Upper lobe of left lung (tissue), 6 donors: ENCODE results near the gene PINK1. TPM values are rescaled to one million over a fixed set of nuclear protein-coding genes. Genes with fewer than 3 reads are reported as not detected.
A peak's percentile ranks its signal among the peaks of the same experiment; 100 is the strongest.

Source experiments
- ATAC-seq, 2 donors: fragments of 200-7000 bp; cut with Tn5 transposase; one replicate each; pipeline ENCODE4 v1.9.1; 2022; ENCODE audit warnings: mild to moderate bottlenecking in 2 of 2, moderate library complexity in 2 of 2; ENCODE audit not compliant: low FRiP score in 2 of 2
- DNase-seq, 2 donors: peaks; one replicate each; pipeline ENCODE4 v3.0.0-alpha.2; 2019 to 2020
- H3K27ac ChIP-seq, 4 donors: fragments of 200-600 bp; sonication (generic); one replicate each; pipeline ENCODE4 v1.5.1; 2016 to 2019
- H3K27me3 ChIP-seq, 4 donors: fragments of 200-600 bp; sonication (generic); one replicate each; pipeline ENCODE4 v1.5.1; 2017 to 2019
- H3K36me3 ChIP-seq, 4 donors: fragments of 200-600 bp; sonication (generic); one replicate each; pipeline ENCODE4 v1.5.1; 2016 to 2019
- H3K4me1 ChIP-seq, 4 donors: fragments of 200-600 bp; sonication (generic); one replicate each; pipeline ENCODE4 v1.5.1; 2018 to 2019
- H3K4me3 ChIP-seq, 4 donors: fragments of 200-600 bp; sonication (generic); one replicate each; pipeline ENCODE4 v1.5.1; 2017 to 2019; ENCODE audit warnings: mild to moderate bottlenecking in 2 of 4, moderate library complexity in 1 of 4
- H3K9me3 ChIP-seq, 4 donors: fragments of 200-600 bp; sonication (generic); one replicate each; pipeline ENCODE4 v1.5.1; 2018 to 2019
- CTCF ChIP-seq, 6 experiments: fragments of 450-650 bp in 4 of 6; fragments of 200-600 bp in 2 of 6; sonication (generic) in 2 of 6; IDR thresholded peaks; one replicate each; pipeline ENCODE4 v1.5.1; 2016 to 2019; ENCODE audit warnings: antibody characterized with exemption in 6 of 6
- EP300 ChIP-seq, 4 donors: sonication (generic); formaldehyde crosslinking; IDR thresholded peaks; one replicate each; pipeline ENCODE4 v1.5.1; 2017; ENCODE audit warnings: antibody characterized with exemption in 4 of 4, control low read depth in 2 of 4
- POLR2A ChIP-seq, 4 donors: fragments of 450-650 bp; IDR thresholded peaks; one replicate each; pipeline ENCODE4 v1.5.1; 2016 to 2017; ENCODE audit warnings: antibody characterized with exemption in 4 of 4, mild to moderate bottlenecking in 2 of 4
- POLR2AphosphoS5 ChIP-seq, 2 donors: sonication (generic); formaldehyde crosslinking; IDR thresholded peaks; one replicate each; pipeline ENCODE4 v1.5.1; 2017; ENCODE audit warnings: antibody characterized with exemption in 2 of 2
- WGBS, 2 donors: methylation state at CpG; one replicate each; pipeline ENCODE4 v1.1.5; 2017 to 2018; 5-methylcytosine and 5-hydroxymethylcytosine counted together
- total RNA-seq, 6 donors: library from RNA; depleted of rRNA in 4 of 6; stranded (reverse); fragments of >200 nt in 4 of 6; gene quantifications; one replicate each; pipeline versions ENCODE4 v1.1.0 to v1.2.1, GENCODE V29; 2016 to 2021
- donor health status: DM: no; HTN: no; CAD: no; lungs with moderate emphysema.
- donor health status: DM: no; HTN: yes; CAD: no; lungs with severe emphysema.

The PINK1 gene
- total RNA-seq, 6 donors from 2014 or later: 62.8 to 118 (median 86.2) TPM

DNA sequence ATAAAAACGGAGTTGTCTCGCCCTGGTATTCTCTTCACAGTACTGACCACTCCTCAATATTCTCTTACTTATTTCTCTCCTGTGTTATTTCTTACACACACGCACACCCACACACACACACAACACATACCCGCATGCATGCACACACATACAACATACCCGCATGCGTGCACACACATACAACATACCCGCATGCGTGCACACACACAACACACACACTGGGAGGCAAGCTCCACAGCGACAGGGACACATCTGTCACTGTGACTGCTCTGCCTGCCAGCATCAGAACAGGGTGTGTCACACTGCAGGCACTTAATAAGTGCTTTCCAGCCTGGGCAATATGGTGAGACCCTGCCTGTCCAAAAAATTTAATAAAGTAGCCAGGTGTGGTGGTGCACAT, 48.7 kb downstream of the PINK1 start:
- Histone ChIP-seq H3K36me3 (peaks cover 0 to 14% (median 0%) of the 10 kb centered on the region in 4 donors), H3K9me3 (no peaks in the 10 kb centered on the region), H3K27ac (no peak overlapping the region), H3K4me3 (no peak overlapping the region), H3K4me1 (peaks cover 4 to 17% (median 11%) of the 10 kb centered on the region in 4 donors), H3K27me3 (no peaks in the 10 kb centered on the region)
- DNase-seq: no peak
- ATAC-seq: no peak
- 93% methylated on average over 9 of the region's 9 CpGs for WGBS, 2 donors
- TF ChIP-seq CTCF (IDR thresholded peaks at IDR 0.05): no peak
- TF ChIP-seq POLR2AphosphoS5 (IDR thresholded peaks at IDR 0.05): no peak
- no peak for TF ChIP-seq EP300 (IDR thresholded peaks at IDR 0.05)
- TF ChIP-seq POLR2A (IDR thresholded peaks at IDR 0.05): no peak

DNA sequence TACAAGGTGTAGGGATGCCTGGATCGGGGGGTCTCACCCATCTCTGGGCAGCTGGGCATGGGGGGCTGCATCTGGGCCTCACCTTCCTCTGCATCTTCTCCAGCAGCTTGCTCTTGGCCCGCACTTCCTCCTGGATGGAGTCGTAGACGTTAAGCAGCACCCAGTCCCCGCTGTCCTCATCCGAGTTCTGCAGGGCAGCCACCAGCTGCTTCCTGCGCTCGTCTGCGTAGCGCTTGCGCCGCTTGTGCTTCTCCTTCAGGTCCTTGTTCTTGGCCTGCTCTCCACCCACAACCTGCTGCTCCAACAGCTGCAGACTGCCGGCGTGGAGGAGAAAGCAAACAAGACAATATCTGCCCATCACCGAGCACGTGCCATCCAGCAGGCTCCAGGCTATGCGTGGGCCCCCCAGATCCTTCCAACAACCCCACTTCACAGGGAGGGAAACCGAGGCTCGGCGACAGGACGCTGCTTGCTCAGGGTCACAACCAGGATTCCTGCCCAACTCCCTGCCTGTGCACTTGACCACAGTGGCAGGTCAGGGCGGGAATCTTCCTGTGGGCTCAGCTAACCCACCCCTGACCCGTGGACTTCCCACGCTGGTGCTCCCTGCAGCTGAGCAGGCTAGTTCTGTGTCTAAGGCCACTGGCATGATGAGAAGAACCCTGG, 49.4 kb downstream of the PINK1 start:
- Histone ChIP-seq H3K27me3 (no peaks in the 10 kb centered on the region), H3K36me3 (peaks cover 0 to 7% (median 0%) of the 10 kb centered on the region in 4 donors), H3K27ac (no peak overlapping the region), H3K4me3 (no peak overlapping the region), H3K9me3 (no peaks in the 10 kb centered on the region), H3K4me1 (peaks cover 4 to 17% (median 11%) of the 10 kb centered on the region in 4 donors)
- TF ChIP-seq POLR2AphosphoS5 (IDR thresholded peaks at IDR 0.05): no peak
- TF ChIP-seq POLR2A (IDR thresholded peaks at IDR 0.05): no peak
- no peak for TF ChIP-seq EP300 (IDR thresholded peaks at IDR 0.05)
- TF ChIP-seq CTCF (IDR thresholded peaks at IDR 0.05): no peak
- ATAC-seq (no peak), DNase-seq (no peak)
- 52 to 65% methylated on average over 18 to 24 of the region's 24 CpGs for WGBS, 2 donors

DNA sequence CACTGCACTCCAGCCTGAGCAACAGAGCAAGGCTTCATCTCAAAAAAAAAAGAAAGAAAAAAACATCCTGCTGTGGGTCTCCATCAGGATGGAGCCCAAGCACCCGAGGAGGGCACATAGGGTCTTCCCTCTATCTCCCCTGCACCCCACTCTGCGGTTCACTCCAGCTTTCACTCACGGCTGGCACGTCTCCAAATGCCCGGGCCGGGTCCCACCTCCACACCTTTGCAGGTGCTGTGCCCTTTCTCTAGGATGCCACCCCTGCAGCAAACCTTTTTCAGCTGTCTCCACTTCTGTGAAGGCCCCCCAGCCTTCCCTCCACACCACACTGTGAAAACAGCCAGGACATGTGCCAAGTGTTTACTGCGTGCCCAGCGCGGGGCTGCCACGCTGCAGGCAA, 50.4 kb downstream of the PINK1 start:
- no peak for TF ChIP-seq EP300 (IDR thresholded peaks at IDR 0.05)
- no peak for TF ChIP-seq POLR2AphosphoS5 (IDR thresholded peaks at IDR 0.05)
- TF ChIP-seq POLR2A (IDR thresholded peaks at IDR 0.05): no peak
- no peak for TF ChIP-seq CTCF (IDR thresholded peaks at IDR 0.05)
- Histone ChIP-seq H3K4me1 (peaks cover 4 to 17% (median 11%) of the 10 kb centered on the region in 4 donors), H3K27me3 (no peaks in the 10 kb centered on the region), H3K9me3 (no peaks in the 10 kb centered on the region), H3K27ac (peak overlapping the region in 3 of 4 donors; percentile 87 to 95 (median 91)), H3K36me3 (peaks cover 0 to 4% (median 0%) of the 10 kb centered on the region in 4 donors), H3K4me3 (peak overlapping the region in 3 of 4 donors; percentile 34 to 53 (median 47))
- DNase-seq (no peak), ATAC-seq (no peak)
- 75 to 80% methylated on average over 9 to 10 of the region's 10 CpGs for WGBS, 2 donors

DNA sequence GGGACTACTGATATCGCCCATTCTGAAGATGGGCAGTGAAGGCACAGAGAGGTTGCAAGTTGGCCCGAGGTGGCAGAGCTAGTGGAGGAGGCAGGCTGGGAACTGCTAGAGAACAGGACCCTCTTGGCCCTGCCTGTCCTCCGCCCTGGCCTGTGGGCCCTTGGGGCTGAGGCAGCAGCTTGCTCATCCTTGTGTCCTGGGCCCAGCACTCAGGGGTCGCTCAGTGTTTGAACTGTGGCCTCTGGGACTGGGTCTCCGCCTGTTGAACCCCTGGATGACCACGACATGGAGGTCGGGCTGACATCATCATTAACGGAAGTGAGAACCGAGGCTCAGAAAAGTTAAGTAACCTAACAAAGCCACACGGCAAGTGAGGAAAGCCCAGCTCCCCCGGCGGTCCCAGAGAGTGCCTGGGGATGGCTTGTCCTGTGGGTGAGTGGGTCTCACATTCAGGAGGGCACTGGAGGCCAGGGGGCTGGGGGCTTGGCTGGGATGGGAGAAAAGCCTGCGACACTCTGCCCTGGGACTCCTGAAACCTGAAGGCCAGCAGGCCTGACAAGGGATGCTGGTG, 50.9 kb downstream of the PINK1 start:
- H3K27me3 ChIP-seq: no peaks in the 10 kb centered on the region
- WGBS, 2 donors: 68 to 75% methylated on average over 8 to 13 of the region's 13 CpGs
- peak overlapping the region; percentile 78 to 95 (median 89) for H3K27ac ChIP-seq
- peaks cover 0 to 4% (median 0%) of the 10 kb centered on the region in 4 donors for H3K36me3 ChIP-seq
- TF ChIP-seq CTCF (IDR thresholded peaks at IDR 0.05) (no peak), POLR2A (IDR thresholded peaks at IDR 0.05) (no peak), EP300 (IDR thresholded peaks at IDR 0.05) (no peak), POLR2AphosphoS5 (IDR thresholded peaks at IDR 0.05) (no peak)
- ATAC-seq: no peak
- H3K4me1 ChIP-seq: peaks cover 4 to 17% (median 11%) of the 10 kb centered on the region in 4 donors
- peak overlapping the region; percentile 34 to 53 (median 41) for H3K4me3 ChIP-seq
- H3K9me3 ChIP-seq: no peaks in the 10 kb centered on the region
- DNase-seq: no peak
